HG03354 (cell line): ENCODE data around the gene PKD2L2.
A peak's percentile ranks its signal among the peaks of the same experiment; 100 is the strongest.
"Not testable (repeated sequence)": the region's sequence is repeated elsewhere in the genome, so short reads cannot be mapped to it uniquely, and the experiment has no call there.

Experiments used
- ATAC-seq: cut with Tn5 transposase; IDR thresholded peaks from one replicate; pipeline ENCODE4 v1.9.1; 2021; ENCODE audit warnings: mild to moderate bottlenecking; ENCODE audit not compliant: unreplicated experiment, poor library complexity, severe bottlenecking

PKD2L2 gene

GRCh38 chr5:137888863-137889759 lies at the start of gene PKD2L2:
PKD2L2 (plus strand) TSS chr5:137889457; CDS start chr5:137889492, 35 bp downstream.
- peak; percentile 94 for ATAC-seq

GRCh38 chr5:137842296-137842695 lies 47.0 kb upstream of the PKD2L2 start:
- ATAC-seq, result no peak

- no peak for ATAC-seq
These were observed 45.5 kb upstream of the PKD2L2 start for GRCh38 chr5:137843676-137844299.

GRCh38 chr5:137845472-137845871 lies 43.8 kb upstream of the PKD2L2 start:
- ATAC-seq, result no peak

GRCh38 chr5:137847687-137848086 lies 41.6 kb upstream of the PKD2L2 start:
- ATAC-seq, result no peak

GRCh38 chr5:137853165-137853564 lies 36.1 kb upstream of the PKD2L2 start:
- not testable (repeated sequence) for ATAC-seq

- ATAC-seq, result no peak
These were observed 33.1 kb upstream of the PKD2L2 start for GRCh38 chr5:137856201-137856600.

- ATAC-seq, result peak; percentile 6
These were observed 32.1 kb upstream of the PKD2L2 start for GRCh38 chr5:137856916-137857862.

GRCh38 chr5:137858223-137858916 lies 30.9 kb upstream of the PKD2L2 start:
- peak; percentile 88 for ATAC-seq

GRCh38 chr5:137858954-137859353 lies 30.3 kb upstream of the PKD2L2 start:
- no peak for ATAC-seq

- no peak for ATAC-seq
These were observed 27.0 kb upstream of the PKD2L2 start for GRCh38 chr5:137862251-137862650.

GRCh38 chr5:137863653-137864052 lies 25.6 kb upstream of the PKD2L2 start:
- ATAC-seq, result not testable (repeated sequence)

- ATAC-seq, result no peak
These were observed 22.5 kb upstream of the PKD2L2 start for GRCh38 chr5:137866541-137867388.

- ATAC-seq, result no peak
These were observed 21.6 kb upstream of the PKD2L2 start, which contains the start of gene MYOT for GRCh38 chr5:137867664-137868063. MYOT (plus strand) TSS chr5:137867860; CDS start chr5:137870652, 2,792 bp downstream.

GRCh38 chr5:137870647-137871339 lies 18.5 kb upstream of the PKD2L2 start:
- ATAC-seq, result no peak

- no peak for ATAC-seq
These were observed 17.7 kb upstream of the PKD2L2 start for GRCh38 chr5:137871571-137871970.

- no peak for ATAC-seq
These were observed 16.8 kb upstream of the PKD2L2 start for GRCh38 chr5:137872466-137872865.

GRCh38 chr5:137876101-137876500 lies 13.2 kb upstream of the PKD2L2 start:
- ATAC-seq, result no peak
